DMS153 treated with DMSO at 0.1 percent for 48 hours (cell line): Measurements from ENCODE around the gene OR9G1.
"Not testable (repeated sequence)": the region's sequence is repeated elsewhere in the genome, so short reads cannot be mapped to it uniquely, and the experiment has no call there.

Experiments
- DNase-seq: peaks from one replicate; lab custom pipeline; 2025; ENCODE audit not compliant: unreplicated experiment; lab: John Stamatoyannopoulos, UW

Gene OR9G1

GRCh38 chr11:56698795-56699194 is at the start of gene OR9G1:
TSS of gene OR9G1 (plus strand) at chr11:56699095. CDS start at chr11:56700388, 1,293 bp downstream.
- DNase-seq, result no peak

- no peak for DNase-seq
These were observed 39.1 kb upstream of the OR9G1 start for GRCh38 chr11:56659755-56660154.

GRCh38 chr11:56663386-56663785 is 35.5 kb upstream of the OR9G1 start, which contains the start of gene OR5AR1:
TSS of gene OR5AR1 (plus strand) at chr11:56663686. CDS start at chr11:56663686, 0 bp downstream.
- no peak for DNase-seq

- no peak for DNase-seq
These were observed 27.9 kb upstream of the OR9G1 start for GRCh38 chr11:56670984-56671383.

- DNase-seq, result no peak
These were observed 10.3 kb upstream of the OR9G1 start for GRCh38 chr11:56688554-56689100.

- DNase-seq, result not testable (repeated sequence)
These were observed 7.7 kb upstream of the OR9G1 start for GRCh38 chr11:56691179-56691578.

GRCh38 chr11:56693428-56693827 is 5.5 kb upstream of the OR9G1 start:
- no peak for DNase-seq

GRCh38 chr11:56700242-56700913 is 1.5 kb downstream of the OR9G1 start:
- DNase-seq, result no peak

GRCh38 chr11:56700914-56701485 is 2.1 kb downstream of the OR9G1 start:
- no peak for DNase-seq

GRCh38 chr11:56705784-56706396 is 7.0 kb downstream of the OR9G1 start:
- DNase-seq, result no peak

- DNase-seq, result no peak
These were observed 7.6 kb downstream of the OR9G1 start for GRCh38 chr11:56706486-56706885.

GRCh38 chr11:56714206-56714605 is 15.3 kb downstream of the OR9G1 start:
- no peak for DNase-seq

GRCh38 chr11:56716379-56716854 is 17.5 kb downstream of the OR9G1 start:
- DNase-seq, result no peak

GRCh38 chr11:56720513-56720912 is 21.6 kb downstream of the OR9G1 start:
- DNase-seq, result no peak

- no peak for DNase-seq
These were observed 41.2 kb downstream of the OR9G1 start for GRCh38 chr11:56740107-56740506.

GRCh38 chr11:56740886-56741285 is 42.0 kb downstream of the OR9G1 start:
- no peak for DNase-seq

- no peak for DNase-seq
These were observed 49.7 kb downstream of the OR9G1 start, which contains the start of gene OR9G4 for GRCh38 chr11:56748597-56748996. TSS of gene OR9G4 (minus strand) at chr11:56748697. CDS start at chr11:56743766, 4,931 bp downstream.

GRCh38 chr11:56750190-56750589 is 51.3 kb downstream of the OR9G1 start:
- no peak for DNase-seq

GRCh38 chr11:56751480-56751879 is 52.6 kb downstream of the OR9G1 start:
- DNase-seq, result no peak
